Chondrocyte (in vitro differentiated cells): Measurements from ENCODE around the gene FRMPD1. TPM values are rescaled to one million over a fixed set of nuclear protein-coding genes. Genes with fewer than 3 reads are reported as not detected.

Experiments
- DNase-seq: peaks from one replicate; pipeline ENCODE4 v3.0.0; 2021; ENCODE audit warnings: mixed read lengths, low spot score
- H3K27ac Mint-ChIP-seq: one replicate; pipeline ENCODE4 v1.8.0; 2021; ENCODE audit warnings: mild to moderate bottlenecking, moderate library complexity, mixed read lengths; ENCODE audit not compliant: unreplicated experiment
- H3K27me3 Mint-ChIP-seq: 2 replicates; pipeline ENCODE4 v1.8.0; 2021; ENCODE audit warnings: low read depth, mixed read lengths
- H3K36me3 Mint-ChIP-seq: 2 replicates; pipeline ENCODE4 v1.8.0; 2021; ENCODE audit warnings: low read depth, mixed read lengths
- H3K4me1 Mint-ChIP-seq: 2 replicates; pipeline ENCODE4 v1.8.0; 2021; ENCODE audit warnings: low read depth, mild to moderate bottlenecking, mixed read lengths
- H3K4me3 Mint-ChIP-seq: one replicate; pipeline ENCODE4 v1.8.0; 2021; ENCODE audit warnings: mild to moderate bottlenecking, moderate library complexity, mixed read lengths; ENCODE audit not compliant: unreplicated experiment
- H3K9me3 Mint-ChIP-seq: 2 replicates; pipeline ENCODE4 v1.8.0; 2021; ENCODE audit warnings: low read depth, mixed read lengths
- CTCF ChIP-seq: fragments of 200-600 bp; sonication (generic); IDR thresholded peaks from 2 replicates; pipeline ENCODE4 v1.5.0; 2021; ENCODE audit warnings: antibody characterized with exemption, mild to moderate bottlenecking, moderate library complexity
- total RNA-seq: library from RNA; stranded (reverse); gene quantifications from 3 replicates; pipeline ENCODE4 v1.2.1, GENCODE V29; 2021

The FRMPD1 gene
- total RNA-seq, 1 donor from 2014 or later, result not detected

- Mint-ChIP-seq H3K4me1 (no peaks in the 10 kb centered on the region), H3K4me3 (no peak overlapping the region), H3K27me3 (peaks cover 12% of the 10 kb centered on the region), H3K9me3 (no peaks in the 10 kb centered on the region), H3K27ac (no peak overlapping the region), H3K36me3 (no peaks in the 10 kb centered on the region)
- DNase-seq, result no peak
- TF ChIP-seq CTCF, result no peak
These were observed 31.9 kb upstream of the FRMPD1 start for GRCh38 chr9:37618817-37619216.

- H3K4me3 Mint-ChIP-seq, result no peak overlapping the region
- H3K27ac Mint-ChIP-seq, result no peak overlapping the region
- H3K9me3 Mint-ChIP-seq, result no peaks in the 10 kb centered on the region
- peaks cover 12% of the 10 kb centered on the region for H3K27me3 Mint-ChIP-seq
- H3K4me1 Mint-ChIP-seq, result no peaks in the 10 kb centered on the region
- DNase-seq, result no peak
- no peaks in the 10 kb centered on the region for H3K36me3 Mint-ChIP-seq
- TF ChIP-seq CTCF, result no peak
These were observed 30.9 kb upstream of the FRMPD1 start for GRCh38 chr9:37619806-37620205.

GRCh38 chr9:37620396-37620795 is 30.4 kb upstream of the FRMPD1 start:
- no peaks in the 10 kb centered on the region for H3K4me1 Mint-ChIP-seq
- no peak for TF ChIP-seq CTCF
- no peaks in the 10 kb centered on the region for H3K36me3 Mint-ChIP-seq

GRCh38 chr9:37621273-37622121 is 29.3 kb upstream of the FRMPD1 start:
- no peak for DNase-seq
- H3K27ac Mint-ChIP-seq, result no peak overlapping the region
- no peak for TF ChIP-seq CTCF
- H3K27me3 Mint-ChIP-seq, result peaks cover 12% of the 10 kb centered on the region
- H3K4me3 Mint-ChIP-seq, result no peak overlapping the region
- no peaks in the 10 kb centered on the region for H3K4me1 Mint-ChIP-seq
- no peaks in the 10 kb centered on the region for H3K9me3 Mint-ChIP-seq
- H3K36me3 Mint-ChIP-seq, result no peaks in the 10 kb centered on the region

More at GRCh38 chr9:37620396-37620795, 30.4 kb upstream of the FRMPD1 start:
- Mint-ChIP-seq H3K27ac (no peak overlapping the region), H3K9me3 (no peaks in the 10 kb centered on the region), H3K4me3 (no peak overlapping the region), H3K27me3 (peaks cover 12% of the 10 kb centered on the region)
- DNase-seq, result no peak

- Mint-ChIP-seq H3K27ac (no peak overlapping the region), H3K4me1 (no peaks in the 10 kb centered on the region), H3K36me3 (no peaks in the 10 kb centered on the region), H3K4me3 (no peak overlapping the region), H3K27me3 (peaks cover 16% of the 10 kb centered on the region), H3K9me3 (no peaks in the 10 kb centered on the region)
- no peak for TF ChIP-seq CTCF
- no peak for DNase-seq
These were observed 28.3 kb upstream of the FRMPD1 start for GRCh38 chr9:37622462-37622861.
